Stimulated activated CD4-positive, alpha-beta T cell treated with anti-CD3 and anti-CD28 coated beads, Interleukin-1b, Interleukin-23, amount 100 ng/mL, for 48 hours (primary cell): ENCODE results near the gene ZNF836.
A peak's percentile ranks its signal among the peaks of the same experiment; 100 is the strongest.
"Not testable (repeated sequence)": the region's sequence is repeated elsewhere in the genome, so short reads cannot be mapped to it uniquely, and the experiment has no call there.

Experiments used
- DNase-seq: peaks from one replicate; pipeline ENCODE4 v3.0.0-alpha.2; 2020

Gene ZNF836

GRCh38 chr19:52171321-52172169 is at the start of gene ZNF836:
Gene ZNF836 (minus strand): TSS chr19:52171621. CDS start chr19:52168072, 3,549 bp downstream.
- peak; percentile 88 for DNase-seq

DNA sequence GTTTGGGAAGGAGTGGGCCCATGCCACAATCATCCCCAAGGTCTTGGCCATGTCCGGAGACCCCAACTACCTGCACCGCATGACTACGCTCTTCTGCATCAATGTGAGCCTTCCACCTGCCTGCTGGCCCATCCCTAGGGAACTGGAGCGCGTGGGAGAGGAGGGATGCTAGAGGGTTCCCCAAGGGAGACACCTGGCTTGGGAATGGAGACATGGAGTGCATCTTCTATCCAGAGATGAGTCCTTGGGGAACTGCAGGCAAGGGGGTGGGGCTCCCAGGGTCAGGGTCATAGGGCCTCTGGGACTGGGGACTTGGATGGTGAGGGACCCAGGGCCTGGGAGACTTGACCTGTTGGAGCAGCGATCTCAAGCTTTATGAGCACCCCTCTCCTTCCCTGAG is 49.6 kb upstream of the ZNF836 start:
- no peak for DNase-seq

DNA sequence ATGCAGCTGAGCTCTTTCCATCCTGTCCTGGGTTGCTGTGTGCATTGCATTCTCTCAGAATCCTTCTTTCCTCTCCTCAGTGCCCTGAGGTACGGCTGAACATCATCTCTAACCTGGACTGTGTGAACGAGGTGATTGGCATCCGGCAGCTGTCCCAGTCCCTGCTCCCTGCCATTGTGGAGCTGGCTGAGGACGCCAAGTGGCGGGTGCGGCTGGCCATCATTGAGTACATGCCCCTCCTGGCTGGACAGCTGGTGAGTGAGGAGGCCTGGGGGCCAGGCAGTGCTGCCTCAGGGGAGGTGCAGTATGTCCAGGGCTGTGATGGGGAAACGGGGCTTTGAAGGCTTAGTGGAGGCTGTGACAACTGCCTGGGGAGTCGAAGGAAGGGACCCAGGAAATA is 48.2 kb upstream of the ZNF836 start:
- no peak for DNase-seq

DNA sequence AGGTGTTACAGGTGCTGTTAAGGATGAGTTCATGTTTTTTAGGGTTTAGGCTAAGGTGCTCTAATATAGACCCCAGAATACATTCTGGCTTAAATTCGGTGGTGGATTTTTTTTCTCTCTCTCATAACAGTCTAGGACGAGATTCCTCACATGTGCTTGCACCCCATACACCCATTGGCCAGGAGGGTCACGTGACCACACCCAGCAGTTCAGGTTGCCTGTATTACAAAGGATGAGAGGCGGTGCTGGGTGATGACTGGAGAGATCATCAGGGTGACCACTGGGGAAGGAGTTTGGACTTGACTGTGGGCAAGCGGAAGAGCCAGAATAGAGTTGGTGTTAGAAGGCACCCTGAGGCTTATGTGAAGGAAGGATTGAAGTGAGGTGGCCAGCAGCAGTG is 46.2 kb upstream of the ZNF836 start:
- DNase-seq = no peak

- no peak for DNase-seq
These were observed 45.0 kb upstream of the ZNF836 start for GRCh38 chr19:52216401-52216800.

GRCh38 chr19:52214241-52214640 is 42.8 kb upstream of the ZNF836 start:
- DNase-seq = no peak

DNA sequence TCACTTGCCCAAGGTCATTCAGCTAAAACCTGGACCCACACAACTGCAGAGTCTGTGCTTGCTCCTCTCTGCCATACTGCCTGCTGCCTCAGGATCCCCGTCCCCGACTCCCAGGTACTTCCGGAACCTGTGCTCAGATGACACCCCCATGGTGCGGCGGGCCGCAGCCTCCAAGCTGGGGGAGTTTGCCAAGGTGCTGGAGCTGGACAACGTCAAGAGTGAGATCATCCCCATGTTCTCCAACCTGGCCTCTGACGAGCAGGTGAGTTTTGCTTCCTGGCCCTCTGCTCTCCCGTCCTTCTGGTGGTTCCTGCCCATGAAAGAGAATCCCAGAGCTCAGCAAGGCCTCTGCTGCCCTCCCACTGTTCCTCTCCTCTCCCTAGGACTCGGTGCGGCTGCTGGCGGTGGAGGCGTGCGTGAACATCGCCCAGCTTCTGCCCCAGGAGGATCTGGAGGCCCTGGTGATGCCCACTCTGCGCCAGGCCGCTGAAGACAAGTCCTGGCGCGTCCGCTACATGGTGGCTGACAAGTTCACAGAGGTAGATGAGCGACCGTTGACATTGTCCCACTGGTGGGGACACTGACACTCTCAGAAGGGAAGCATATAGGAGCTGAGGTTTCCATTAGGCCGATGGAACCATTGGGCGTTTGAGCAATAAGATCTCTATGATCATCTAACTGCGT is 41.3 kb upstream of the ZNF836 start:
- DNase-seq = no peak

DNA sequence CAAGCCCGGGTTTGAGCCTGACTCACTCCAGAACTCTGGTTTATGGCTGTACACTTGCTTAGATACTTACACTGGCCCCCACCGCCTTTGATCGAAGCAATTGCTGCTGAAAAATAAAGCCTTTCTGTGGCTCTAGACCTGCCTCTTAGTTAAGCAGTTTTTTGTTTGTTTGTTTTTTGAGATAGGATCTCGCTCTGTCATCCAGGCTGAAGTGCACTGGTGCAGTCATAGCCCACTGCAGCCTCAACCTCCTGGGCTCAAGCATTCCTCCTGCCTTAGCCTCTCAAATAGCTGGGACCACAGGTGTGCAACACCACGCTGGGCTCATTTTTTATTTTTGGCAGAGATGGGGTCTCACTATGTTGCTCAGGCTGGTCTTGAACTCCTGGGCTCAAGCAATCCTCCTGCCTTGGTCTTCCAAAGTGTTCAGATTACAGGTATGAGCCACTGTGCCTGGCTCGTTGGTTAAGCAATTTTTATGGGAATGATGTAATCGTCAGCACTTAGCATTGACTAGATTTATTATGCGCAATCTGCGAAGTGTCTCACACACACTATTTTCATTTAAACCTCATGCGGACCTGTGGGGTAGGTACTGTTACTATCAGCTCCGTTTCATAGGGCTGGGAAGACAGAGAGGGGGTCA is 40.6 kb upstream of the ZNF836 start:
- no peak for DNase-seq

DNA sequence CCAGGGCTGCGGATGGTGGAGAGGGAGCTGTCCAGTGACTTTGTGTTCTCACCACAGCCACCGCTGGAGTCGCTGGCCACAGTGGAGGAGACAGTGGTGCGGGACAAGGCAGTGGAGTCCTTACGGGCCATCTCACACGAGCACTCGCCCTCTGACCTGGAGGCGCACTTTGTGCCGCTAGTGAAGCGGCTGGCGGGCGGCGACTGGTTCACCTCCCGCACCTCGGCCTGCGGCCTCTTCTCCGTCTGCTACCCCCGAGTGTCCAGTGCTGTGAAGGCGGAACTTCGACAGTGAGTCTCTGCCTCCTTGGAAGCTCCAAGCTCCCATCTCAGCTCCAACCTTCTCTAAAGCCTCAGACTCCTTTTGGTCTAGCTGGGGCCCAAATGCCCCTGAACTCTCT is 39.8 kb upstream of the ZNF836 start:
- DNase-seq = no peak

DNA sequence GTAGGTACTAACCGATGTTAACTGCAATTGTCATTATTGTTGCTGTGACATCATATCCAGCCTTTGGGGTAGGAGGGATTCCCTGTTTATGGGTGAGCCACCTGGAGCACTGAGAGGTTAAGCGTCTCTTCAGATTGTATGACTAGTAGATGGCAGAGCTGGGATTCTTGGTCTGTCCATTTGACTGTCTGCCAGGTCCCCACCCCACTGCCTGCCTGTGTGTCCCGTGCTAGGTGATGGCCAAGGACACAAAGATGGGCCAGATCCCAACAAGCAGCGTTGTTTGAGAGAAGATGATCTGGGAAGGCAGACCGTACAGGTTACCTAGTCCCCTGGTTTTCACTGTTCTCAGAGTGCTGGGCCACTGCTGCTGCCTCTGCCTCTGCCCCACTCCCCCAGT is 35.1 kb upstream of the ZNF836 start:
- no peak for DNase-seq

DNA sequence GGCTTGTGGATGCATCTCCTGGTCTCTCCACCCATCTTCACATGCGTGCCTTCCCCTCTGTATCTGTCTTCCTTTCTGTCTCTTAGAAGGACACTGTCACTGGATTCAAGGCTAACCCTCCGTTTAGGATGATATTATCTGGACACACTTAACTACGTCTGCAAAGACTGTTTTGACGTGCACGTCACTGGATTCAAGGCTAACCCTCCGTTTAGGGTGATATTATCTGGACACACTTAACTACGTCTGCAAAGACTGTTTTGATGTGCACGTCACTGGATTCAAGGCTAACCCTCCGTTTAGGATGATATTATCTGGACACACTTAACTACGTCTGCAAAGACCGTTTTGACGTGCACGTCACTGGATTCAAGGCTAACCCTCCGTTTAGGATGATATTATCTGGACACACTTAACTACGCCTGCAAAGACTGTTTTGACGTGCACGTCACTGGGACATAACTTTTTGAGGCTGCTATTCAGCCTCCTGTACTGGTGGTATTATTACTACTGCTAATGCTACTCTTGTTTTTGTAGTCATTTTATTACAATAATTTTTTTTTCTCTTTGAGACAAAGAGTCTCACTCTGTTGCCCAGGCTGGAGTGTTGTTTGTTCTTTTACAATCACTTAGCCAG is 29.5 kb upstream of the ZNF836 start:
- not testable (repeated sequence) for DNase-seq

- no peak for DNase-seq
These were observed 28.6 kb upstream of the ZNF836 start for GRCh38 chr19:52200044-52200443.

DNA sequence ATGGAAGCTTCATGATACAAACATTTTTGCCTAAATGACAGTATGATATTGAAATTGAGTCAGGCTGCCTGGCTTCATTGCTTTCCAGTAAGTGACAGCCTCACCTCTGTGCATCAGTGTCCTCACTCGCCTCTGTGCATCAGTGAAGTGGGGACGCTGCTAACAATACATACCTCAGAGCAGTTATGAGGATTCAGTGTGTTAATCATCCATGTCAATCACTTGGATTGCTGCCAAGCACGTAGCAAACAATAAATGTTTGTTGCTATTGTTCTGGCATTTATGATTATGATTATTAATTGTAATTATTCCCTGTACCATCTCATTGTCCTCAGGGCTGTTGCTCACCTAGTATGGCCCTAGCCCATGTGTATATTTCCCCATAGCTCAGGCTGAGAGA is 27.3 kb upstream of the ZNF836 start:
- no peak for DNase-seq

DNA sequence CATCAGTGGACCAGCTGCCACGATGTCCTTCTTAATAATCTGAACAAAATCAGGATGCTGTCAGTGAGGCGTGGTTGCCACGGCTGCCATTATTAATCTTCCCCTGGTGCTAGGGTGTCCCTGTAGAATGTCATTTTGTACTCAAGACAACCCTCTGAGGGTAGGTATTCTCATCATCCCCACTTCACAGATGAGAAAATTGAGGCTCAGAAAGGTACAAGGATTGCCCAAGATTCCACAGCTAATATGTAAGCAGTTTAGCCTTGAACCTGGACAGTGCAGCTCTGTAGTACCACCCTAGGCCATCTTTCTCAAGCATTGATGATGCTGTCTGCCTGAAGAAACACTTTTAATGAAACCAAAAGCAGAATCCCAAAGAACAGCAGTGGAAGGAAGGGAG is 26.5 kb upstream of the ZNF836 start:
- DNase-seq = no peak

DNA sequence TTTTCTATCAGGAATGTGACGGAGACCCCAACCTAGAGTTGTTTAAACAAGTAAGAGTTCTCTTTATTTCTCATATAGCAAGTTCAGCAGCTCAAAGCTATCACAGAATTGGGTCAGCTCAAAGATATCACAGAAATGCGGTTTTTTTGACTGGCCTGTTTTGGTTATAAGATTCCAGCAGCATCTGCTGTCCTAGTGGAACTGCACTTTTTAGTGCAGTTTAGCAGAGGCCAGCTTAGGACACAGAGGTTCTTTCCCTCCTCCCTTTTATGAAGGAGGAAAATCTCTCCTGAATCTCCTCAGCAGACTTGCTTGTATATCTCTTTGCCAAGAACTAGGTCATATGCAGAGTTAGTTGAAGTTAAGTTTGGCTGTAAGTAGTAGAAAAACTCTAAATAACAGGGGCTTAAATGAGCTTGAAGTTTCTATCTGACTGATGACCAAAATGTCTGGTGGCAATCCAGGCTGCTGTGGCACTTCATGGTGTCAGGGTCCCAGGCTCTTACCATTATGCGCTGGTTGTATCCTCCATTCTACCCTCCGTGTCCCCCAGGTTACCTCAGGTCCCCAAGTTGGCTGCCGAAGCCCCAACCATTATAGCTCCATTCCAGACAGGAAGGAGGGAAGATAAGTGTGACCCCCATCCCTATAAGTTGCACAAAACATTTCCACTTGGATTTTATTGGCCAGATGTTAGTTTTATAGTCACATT is 25.0 kb upstream of the ZNF836 start:
- no peak for DNase-seq

DNA sequence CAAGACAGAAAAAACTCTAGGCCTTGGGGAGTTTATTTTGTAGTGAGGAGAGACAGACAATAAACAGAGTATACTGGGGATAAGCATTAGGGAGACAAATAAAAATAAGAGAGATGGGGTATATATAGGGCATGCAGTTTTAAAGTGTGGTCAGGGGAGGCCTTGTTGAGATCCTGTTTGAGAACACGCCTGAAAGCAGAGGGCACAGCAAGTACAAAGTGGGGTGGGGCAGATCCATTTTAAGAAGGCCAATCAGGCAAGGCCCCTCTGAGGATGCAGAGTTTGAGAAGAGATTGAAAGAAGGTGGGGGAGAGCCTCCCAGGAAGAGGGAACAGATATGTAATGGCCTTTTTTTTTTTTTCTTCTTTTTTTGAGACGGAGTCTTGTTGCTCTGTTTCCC is 20.5 kb upstream of the ZNF836 start:
- no peak for DNase-seq

- no peak for DNase-seq
These were observed 20.0 kb upstream of the ZNF836 start for GRCh38 chr19:52191389-52191788.

- no peak for DNase-seq
These were observed 19.3 kb upstream of the ZNF836 start for GRCh38 chr19:52190487-52191293.

DNA sequence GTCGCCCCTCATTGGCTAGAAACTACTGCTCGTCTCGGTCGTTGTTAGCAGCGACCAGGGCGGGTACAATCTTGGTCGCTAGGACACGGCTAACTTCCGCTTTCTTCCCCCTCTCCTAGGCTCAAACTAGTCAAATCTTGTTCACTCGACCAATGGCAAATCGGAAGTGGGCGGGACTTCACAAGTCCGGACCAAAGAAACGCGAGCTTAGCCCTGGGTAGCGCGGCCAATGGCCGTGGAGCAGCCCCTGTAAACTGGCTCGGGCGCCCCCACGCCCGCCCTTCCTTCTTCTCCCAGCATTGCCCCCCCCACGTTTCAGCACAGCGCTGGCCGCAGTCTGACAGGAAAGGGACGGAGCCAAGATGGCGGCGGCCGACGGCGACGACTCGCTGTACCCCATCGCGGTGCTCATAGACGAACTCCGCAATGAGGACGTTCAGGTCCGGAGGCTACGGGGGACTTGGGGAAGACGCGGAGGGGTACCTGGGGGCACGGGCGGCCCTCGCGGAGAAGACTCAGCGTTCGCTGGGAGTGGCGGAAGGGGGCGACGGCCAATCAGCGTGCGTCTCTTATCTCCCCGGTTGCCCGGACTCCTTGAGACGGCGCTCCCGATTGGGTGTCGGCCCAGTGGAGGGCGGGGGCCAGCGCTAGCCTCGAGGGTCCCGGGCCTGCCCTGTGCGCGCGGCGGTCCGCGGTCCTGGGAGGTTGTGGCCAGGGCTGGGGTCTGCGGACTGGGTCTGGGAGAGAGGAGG is 18.5 kb upstream of the ZNF836 start, which contains the start of gene PPP2R1A:
Gene PPP2R1A (plus strand): TSS at position 318 of the 752 bp plus-strand sequence. CDS start 45 bp downstream, at position 363.
- DNase-seq = peak; percentile 99

GRCh38 chr19:52188822-52189734 is 17.7 kb upstream of the ZNF836 start:
- no peak for DNase-seq
